SK-N-SH (cell line): ENCODE results near the gene TMEM9.

ENCODE experiments used
- CTCF ChIP-seq: fragments of 200-600 bp; sonication (generic); IDR thresholded peaks from 2 replicates; pipeline ENCODE4 v1.6.1; 2017; ENCODE audit warnings: antibody characterized with exemption, mild to moderate bottlenecking, moderate library complexity
- EZH2phosphoT487 ChIP-seq: fragments of 200-600 bp; sonication (generic); IDR thresholded peaks from 2 replicates; pipeline ENCODE4 v1.6.1; 2017; ENCODE audit warnings: low read depth, mixed run types, mild to moderate bottlenecking, antibody characterized with exemption, moderate library complexity, borderline replicate concordance
- FOXM1 ChIP-seq: IDR thresholded peaks from 2 replicates; pipeline ENCODE4 v1.4.0; 2012; ENCODE audit warnings: low read depth, mild to moderate bottlenecking
- GABPA ChIP-seq: IDR thresholded peaks from 2 replicates; pipeline ENCODE4 v1.4.0; 2012; ENCODE audit warnings: low read depth, mild to moderate bottlenecking
- MEF2A ChIP-seq: IDR thresholded peaks from 2 replicates; pipeline ENCODE4 v1.4.0; 2012; ENCODE audit warnings: low read depth, borderline replicate concordance
- NFIC ChIP-seq: IDR thresholded peaks from 2 replicates; pipeline ENCODE4 v1.4.0; 2012; ENCODE audit warnings: borderline replicate concordance
- POLR2AphosphoS5 ChIP-seq: IDR thresholded peaks from 2 replicates; pipeline ENCODE4 v1.6.1; 2012; ENCODE audit warnings: low read depth, low read length
- RAD21 ChIP-seq: IDR thresholded peaks from 2 replicates; pipeline ENCODE4 v1.6.1; 2012; ENCODE audit warnings: mild to moderate bottlenecking, low read length
- RCOR1 ChIP-seq: fragments of 150-350 bp; IDR thresholded peaks from 2 replicates; pipeline ENCODE4 v1.6.1; 2017; ENCODE audit warnings: antibody characterized with exemption, low read length
- REST ChIP-seq: IDR thresholded peaks from 2 replicates; pipeline ENCODE4 v1.6.1; 2012; ENCODE audit warnings: mild to moderate bottlenecking, low read depth, low read length, moderate library complexity
- SIN3A ChIP-seq: IDR thresholded peaks from 2 replicates; pipeline ENCODE4 v1.6.1; 2012; ENCODE audit warnings: low read depth, mild to moderate bottlenecking, low read length, moderate library complexity, borderline replicate concordance
- SMC3 ChIP-seq: IDR thresholded peaks from 2 replicates; pipeline ENCODE4 v1.6.1; 2012; ENCODE audit warnings: low read depth, low read length, improper control_type of control experiment
- USF2 ChIP-seq: fragments of 150-350 bp; IDR thresholded peaks from 2 replicates; pipeline ENCODE4 v1.6.1; 2017; ENCODE audit warnings: antibody characterized with exemption, low read length, low read depth, borderline replicate concordance

GRCh38 chr1:201181323-201181722 lies 27.0 kb upstream of the TMEM9 start:
- no peak for TF ChIP-seq CTCF
- no peak for TF ChIP-seq MEF2A
- TF ChIP-seq RAD21: no peak
- TF ChIP-seq POLR2AphosphoS5: no peak
- TF ChIP-seq GABPA: no peak
- TF ChIP-seq REST: no peak
- TF ChIP-seq NFIC: no peak
- no peak for TF ChIP-seq SMC3
- TF ChIP-seq EZH2phosphoT487: no peak
- no peak for TF ChIP-seq FOXM1
- TF ChIP-seq USF2: no peak
- TF ChIP-seq SIN3A: no peak
- TF ChIP-seq RCOR1: no peak
